Measurements from ENCODE around the gene CASKIN2. TPM values are rescaled to one million over a fixed set of nuclear protein-coding genes. Genes with fewer than 3 reads are reported as not detected.

The CASKIN2 gene
- 6.9 to 12.3 TPM (median 11.1 TPM) in 5 replicates for total RNA-seq (2022; extraction: Qiagen RNA extraction)

GRCh38 chr17:75515496-75516254 lies at the start of gene CASKIN2:
Gene CASKIN2 (minus strand): TSS chr17:75515537. CDS start chr17:75513804, 1,733 bp downstream.

GRCh38 chr17:75524970-75525805 lies 9.9 kb upstream of the CASKIN2 start, which contains the start of gene LLGL2:
Gene LLGL2 (plus strand): TSS chr17:75525697. CDS start chr17:75543427, 17,730 bp downstream.

GRCh38 chr17:75516255-75516618 lies 900 bp upstream of the CASKIN2 start, which contains the start of gene TSEN54:
Gene TSEN54 (plus strand): TSS chr17:75516528. CDS start chr17:75516561, 33 bp downstream.

GRCh38 chr17:75456417-75457046 lies 58.8 kb downstream of the CASKIN2 start, which contains the start of gene TMEM94:
Gene TMEM94 (plus strand): TSS chr17:75456635. CDS start chr17:75471906, 15,271 bp downstream.

Other genes starting within 250 kb of the CASKIN2 start
- 31.4 to 39.6 TPM (median 37.2 TPM) in 5 replicates for gene MIF4GD, start 244.3 kb downstream of the CASKIN2 start, total RNA-seq (2022; extraction: Qiagen RNA extraction)
- 17.8 to 22.5 TPM (median 20.7 TPM) in 5 replicates for gene SLC25A19, start 226.1 kb downstream of the CASKIN2 start, total RNA-seq (2022; extraction: Qiagen RNA extraction)
- gene GRB2, start 109.9 kb downstream of the CASKIN2 start, total RNA-seq (2022; extraction: Qiagen RNA extraction) = 90.6 to 102 TPM (median 98.5 TPM) in 5 replicates
- gene TMEM94, start 58.9 kb downstream of the CASKIN2 start, total RNA-seq (2022; extraction: Qiagen RNA extraction) = 38.4 to 52.2 TPM (median 48.2 TPM) in 5 replicates
- 28.7 to 46.0 TPM (median 42.3 TPM) in 5 replicates for gene TSEN54, start 991 bp upstream of the CASKIN2 start, total RNA-seq (2022; extraction: Qiagen RNA extraction)
- gene LLGL2, start 10.2 kb upstream of the CASKIN2 start, total RNA-seq (2022; extraction: Qiagen RNA extraction) = 15.6 to 30.3 TPM (median 29.1 TPM) in 5 replicates
- 35.6 to 63.8 TPM (median 60.1 TPM) in 5 replicates for gene MYO15B, start 72.3 kb upstream of the CASKIN2 start, total RNA-seq (2022; extraction: Qiagen RNA extraction)
- 0.31 to 0.72 TPM (median 0.70 TPM) in 5 replicates for gene SMIM5, start 117.9 kb upstream of the CASKIN2 start, total RNA-seq (2022; extraction: Qiagen RNA extraction)
- gene RECQL5, start 151.6 kb upstream of the CASKIN2 start, total RNA-seq (2022; extraction: Qiagen RNA extraction) = 20.9 to 29.0 TPM (median 28.2 TPM) in 5 replicates
- gene SAP30BP, start 151.8 kb upstream of the CASKIN2 start, total RNA-seq (2022; extraction: Qiagen RNA extraction) = 103 to 122 TPM (median 105 TPM) in 5 replicates
- gene ITGB4, start 205.9 kb upstream of the CASKIN2 start, total RNA-seq (2022; extraction: Qiagen RNA extraction) = 48.5 to 68.4 TPM (median 60.7 TPM) in 5 replicates
- gene GALK1, start 249.7 kb upstream of the CASKIN2 start, total RNA-seq (2022; extraction: Qiagen RNA extraction) = 46.3 to 80.1 TPM (median 72.6 TPM) in 5 replicates

All from A549 treated with CORT108297 at 1 μM for 4 hours (cell line).